HG03095 (cell line): ENCODE measurements around the gene ARHGEF19.
"Not testable (repeated sequence)": the region's sequence is repeated elsewhere in the genome, so short reads cannot be mapped to it uniquely, and the experiment has no call there.

ENCODE experiments used
- ATAC-seq: cut with Tn5 transposase; IDR thresholded peaks from one replicate; pipeline ENCODE4 v1.9.1; 2021; ENCODE audit warnings: moderate library complexity; ENCODE audit not compliant: unreplicated experiment

ARHGEF19 gene

DNA sequence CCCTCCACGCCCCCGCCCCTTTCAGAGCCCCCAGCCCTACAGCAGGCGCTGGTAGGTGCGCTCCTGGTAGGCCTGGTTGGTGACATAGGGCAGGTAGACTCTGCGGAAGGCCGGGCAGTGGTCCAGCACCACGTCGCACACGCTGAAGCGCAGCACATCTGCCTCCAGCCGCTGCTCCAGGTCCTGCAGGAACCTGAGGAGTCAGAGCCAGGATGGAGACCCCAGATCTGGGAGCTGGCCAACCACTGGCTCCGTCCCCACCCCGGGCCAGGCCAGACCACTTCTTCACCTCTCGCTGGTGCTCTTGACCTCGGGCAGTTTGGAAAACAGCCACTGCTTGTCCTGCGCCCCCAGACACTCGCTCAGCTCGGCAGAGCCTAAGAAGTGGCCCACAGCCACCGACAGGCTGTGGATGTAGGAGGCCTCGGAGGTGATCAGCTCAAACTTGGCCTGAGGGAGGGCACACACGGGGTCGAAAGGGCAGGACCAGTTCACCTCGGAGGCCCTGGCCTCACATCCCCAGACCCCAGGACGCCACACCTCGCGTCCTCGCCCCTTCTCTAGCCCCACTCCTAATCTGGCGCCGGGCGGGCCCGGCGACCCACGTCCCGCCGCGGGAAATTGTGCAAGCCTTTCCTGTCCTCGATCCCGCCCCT, 6.4 kb downstream of the ARHGEF19 start:
- no peak for ATAC-seq

DNA sequence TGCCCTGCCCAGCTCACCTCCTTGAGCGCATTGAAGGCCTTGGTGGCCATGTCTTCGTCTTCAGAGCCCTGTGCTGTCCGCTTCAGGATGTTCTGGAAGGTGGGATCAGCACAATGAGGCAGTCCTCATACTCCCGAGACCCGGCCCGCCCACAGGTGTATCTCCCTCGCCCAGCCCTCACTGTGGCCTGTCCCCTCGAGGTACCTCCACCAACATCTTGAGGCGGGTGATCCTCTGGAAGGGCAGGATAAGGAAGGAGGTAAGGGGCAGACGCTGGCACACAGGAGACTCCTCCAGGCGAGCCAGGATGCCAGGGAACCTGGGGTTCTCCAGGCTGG, 7.1 kb downstream of the ARHGEF19 start:
- ATAC-seq = no peak

GRCh38 chr1:16204634-16205333, 7.7 kb downstream of the ARHGEF19 start:
- no peak for ATAC-seq

DNA sequence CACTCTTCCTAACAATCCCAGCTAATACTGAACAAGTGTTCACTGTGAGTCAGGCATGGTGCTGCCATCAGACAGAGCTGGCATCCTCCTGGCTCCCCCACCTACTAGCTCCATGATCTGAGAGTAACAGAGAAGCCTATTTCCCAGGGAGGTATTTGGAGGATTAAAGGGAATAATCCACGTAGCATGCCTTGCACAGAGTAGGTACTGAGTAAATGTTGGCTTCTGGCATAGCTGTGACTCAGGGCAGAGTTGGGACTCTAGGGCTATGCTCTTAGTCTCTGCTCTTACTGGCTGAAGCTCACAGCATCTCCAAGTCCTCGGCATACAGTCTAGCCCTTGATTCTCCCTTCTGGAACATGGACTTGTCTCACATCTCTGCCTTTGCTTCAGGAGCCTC, 8.2 kb downstream of the ARHGEF19 start:
- no peak for ATAC-seq

- ATAC-seq = no peak
Observed at GRCh38 chr1:16203550-16203949, 8.9 kb downstream of the ARHGEF19 start.

DNA sequence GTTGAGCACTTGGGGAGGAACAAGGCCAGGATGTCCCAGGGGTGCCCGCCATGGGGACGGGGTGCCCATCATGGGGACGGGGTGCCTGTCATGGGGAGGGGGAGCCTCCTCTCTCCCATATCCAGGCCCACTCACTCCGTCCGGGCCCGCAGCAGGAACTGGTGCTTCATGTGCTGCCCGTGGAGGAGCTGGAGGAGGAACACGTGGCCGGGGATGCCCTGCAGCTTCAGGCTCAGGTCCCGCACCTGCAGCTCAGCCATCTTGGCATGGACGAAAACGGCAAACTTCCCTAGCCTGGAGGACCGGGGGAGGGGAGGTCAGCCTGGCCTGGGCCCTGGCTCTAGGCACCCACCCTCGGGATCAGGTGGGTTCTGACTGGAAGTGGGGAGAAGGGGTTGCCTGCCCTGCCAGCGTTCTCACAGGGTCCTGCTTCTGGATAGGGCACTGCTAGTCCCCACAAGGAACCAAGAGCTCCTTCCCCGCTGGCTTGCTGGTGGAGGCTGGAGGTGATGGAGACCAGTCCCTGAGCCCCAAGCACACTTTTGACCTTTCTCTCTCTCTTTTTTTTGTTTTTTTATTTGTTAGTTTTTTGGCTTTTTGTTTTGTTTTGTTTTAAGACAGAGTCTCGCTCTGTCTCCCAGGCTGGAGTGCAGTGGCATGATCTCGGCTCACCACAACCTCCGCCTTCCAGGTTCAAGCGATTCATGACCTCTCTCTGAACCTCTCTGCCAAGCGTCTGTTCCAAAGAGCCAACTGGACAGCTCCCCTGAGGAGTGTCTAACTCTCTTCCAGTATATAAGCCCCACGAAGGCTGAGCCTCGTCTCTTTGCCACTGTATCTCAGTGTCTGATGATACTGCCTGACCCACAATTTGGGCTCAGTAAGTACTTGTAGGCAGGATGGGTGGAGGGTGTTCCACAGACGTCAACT, 9.9 kb downstream of the ARHGEF19 start:
- ATAC-seq = no peak

GRCh38 chr1:16199700-16200099, 12.8 kb downstream of the ARHGEF19 start:
- no peak for ATAC-seq

GRCh38 chr1:16199157-16199501, 13.3 kb downstream of the ARHGEF19 start:
- no peak for ATAC-seq

- no peak for ATAC-seq
Observed at GRCh38 chr1:16198444-16199156, 13.9 kb downstream of the ARHGEF19 start.

- ATAC-seq = no peak
Observed at GRCh38 chr1:16196874-16197273, 15.6 kb downstream of the ARHGEF19 start.

- ATAC-seq = not testable (repeated sequence)
Observed at GRCh38 chr1:16196139-16196538, 16.3 kb downstream of the ARHGEF19 start.

DNA sequence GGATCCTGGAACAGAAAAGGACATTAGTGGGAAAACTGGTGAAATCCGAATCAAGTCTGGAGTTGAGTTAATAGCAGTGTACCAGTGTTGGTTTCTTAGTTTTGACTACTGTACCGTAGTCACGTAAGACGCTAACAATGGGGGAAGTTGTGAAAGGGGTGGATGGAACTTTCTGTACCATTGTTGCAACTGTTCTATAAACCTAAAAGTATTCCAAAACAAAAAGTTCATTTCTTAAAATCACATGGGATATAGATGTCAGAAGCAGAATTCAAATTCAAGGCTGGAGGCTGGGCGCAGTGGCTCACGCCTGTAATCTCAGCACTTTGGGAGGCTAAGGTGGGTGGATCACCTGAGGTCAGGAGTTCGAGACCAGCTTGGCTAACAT, 16.9 kb downstream of the ARHGEF19 start:
- no peak for ATAC-seq

GRCh38 chr1:16191916-16192546, 20.4 kb downstream of the ARHGEF19 start:
- no peak for ATAC-seq

DNA sequence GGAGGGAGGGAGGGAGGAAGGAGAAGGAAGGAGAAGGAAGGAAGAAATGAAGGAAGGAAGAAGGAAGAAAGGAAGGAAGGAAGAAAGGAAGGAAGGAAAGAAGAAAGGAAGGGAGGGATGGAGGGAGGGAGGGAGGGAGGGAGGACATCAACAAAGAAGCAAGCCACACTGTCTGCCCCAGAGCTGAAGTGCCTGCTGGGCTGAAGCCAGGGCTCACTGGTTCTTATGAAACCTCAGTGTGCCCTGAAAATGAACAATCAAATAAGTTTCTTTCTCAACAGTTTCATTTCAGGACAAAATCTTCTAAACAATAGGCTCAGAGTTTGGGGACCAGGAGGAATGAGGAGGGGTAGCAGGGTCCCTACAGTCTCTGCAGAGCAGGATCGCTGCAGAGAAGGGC, 21.1 kb downstream of the ARHGEF19 start:
- no peak for ATAC-seq

DNA sequence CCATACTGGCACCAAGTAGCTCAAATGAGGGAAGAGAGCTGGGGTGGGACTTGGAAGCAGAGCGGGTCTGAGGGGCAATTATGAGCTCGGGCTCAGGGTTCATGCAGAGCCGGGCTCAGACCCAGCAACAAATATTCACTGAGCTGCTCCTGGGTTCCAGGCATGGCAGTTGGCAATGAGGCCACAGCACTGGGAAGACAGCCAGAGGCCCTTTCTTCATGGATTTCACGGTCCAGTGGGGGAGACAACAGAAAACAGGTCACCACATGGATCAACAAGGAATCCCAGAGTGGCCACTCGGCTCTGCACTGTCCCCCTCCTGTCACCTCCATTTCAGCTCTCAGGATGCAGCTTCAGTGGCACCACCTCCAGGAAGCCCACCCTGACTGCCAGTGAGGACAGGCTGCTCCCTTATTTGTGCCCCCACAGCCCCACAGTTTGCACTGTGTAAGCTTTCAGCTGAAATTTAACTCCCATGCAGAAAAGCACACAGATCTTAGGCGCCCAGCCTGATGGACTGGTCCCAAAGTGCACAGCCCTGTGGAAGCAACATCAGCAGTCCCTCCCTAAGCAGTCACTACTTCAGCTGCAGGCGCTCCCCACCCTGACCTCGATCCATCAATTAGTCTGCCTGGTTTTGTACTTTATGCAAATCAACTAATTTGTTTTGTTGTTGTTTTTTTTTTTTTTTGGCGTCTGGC, 22.4 kb downstream of the ARHGEF19 start:
- no peak for ATAC-seq

GRCh38 chr1:16189003-16189402, 23.4 kb downstream of the ARHGEF19 start:
- ATAC-seq = no peak

DNA sequence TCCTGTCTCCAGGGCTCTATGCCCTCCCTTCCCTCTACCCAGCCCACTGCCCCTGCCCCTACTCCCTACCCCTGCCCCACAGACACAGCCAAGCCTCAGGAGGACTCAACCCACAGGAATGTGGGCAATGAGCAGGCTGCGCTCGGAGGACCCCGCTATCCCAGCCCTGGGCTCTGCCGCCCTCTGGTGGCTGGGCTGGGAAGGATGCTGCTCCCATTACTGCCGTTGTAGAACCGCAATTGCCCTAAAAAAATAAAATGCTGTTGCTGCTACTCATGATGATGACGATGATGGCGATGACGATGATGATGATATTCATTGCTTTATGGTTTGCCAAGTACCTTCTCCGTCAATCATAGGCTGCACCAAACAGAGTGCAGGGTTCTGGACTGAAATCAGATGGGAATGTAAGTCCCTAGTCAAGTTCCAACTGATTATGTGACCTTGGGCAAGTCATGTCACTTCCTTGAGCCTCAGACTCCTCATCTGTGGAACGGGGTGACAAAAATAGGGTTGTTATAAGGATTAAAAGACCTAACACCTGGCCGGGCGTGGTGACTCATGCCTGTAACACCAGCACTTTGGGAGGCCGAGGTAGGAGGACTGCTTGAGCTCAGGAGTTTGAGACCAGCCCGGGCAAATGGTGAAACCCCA, 24.6 kb downstream of the ARHGEF19 start:
- ATAC-seq = no peak

- no peak for ATAC-seq
Observed at GRCh38 chr1:16186655-16187235, 25.7 kb downstream of the ARHGEF19 start.

GRCh38 chr1:16184557-16185303, 27.7 kb downstream of the ARHGEF19 start:
- ATAC-seq = no peak
